Measurements from ENCODE around the gene IGSF21. TPM values are rescaled to one million over a fixed set of nuclear protein-coding genes. Genes with fewer than 3 reads are reported as not detected.

Gene IGSF21
- total RNA-seq, 1 experiment from 2014 or later: 30.5 TPM

GRCh38 chr1:18344755-18345154, 237.2 kb downstream of the IGSF21 start:
- peaks cover 5% of the 10 kb centered on the region for H3K36me3 Mint-ChIP-seq
- H3K4me1 Mint-ChIP-seq: peaks cover 15% of the 10 kb centered on the region
- no peak for DNase-seq (ENCODE audit: low spot score)
- H3K4me3 Mint-ChIP-seq: no peak overlapping the region
- POLR2A ChIA-PET: no interaction called here
- CTCF ChIA-PET: interaction anchor here (0.9 to 1.7 kb wide), 3 partner anchors 20 to 236 kb away, joined by 3 to 6 read pairs (median 5); no protein-coding TSS in a partner anchor
- H3K9me3 Mint-ChIP-seq: peaks cover 13% of the 10 kb centered on the region; the same call in 1 of the 2 replicates
- H3K27me3 Mint-ChIP-seq (ENCODE audit: low read depth): peaks cover 4% of the 10 kb centered on the region; the same call in 1 of the 2 replicates
- no peak overlapping the region for H3K27ac Mint-ChIP-seq
- no peak for TF ChIP-seq ATF2 (CRISPR knock-in tag; IDR thresholded peaks at IDR 0.05; ENCODE audit: borderline replicate concordance, low read depth)
- no peak for TF ChIP-seq TCF7 (CRISPR knock-in tag; IDR thresholded peaks at IDR 0.05; ENCODE audit: low read depth)
- TF ChIP-seq TEAD1 (CRISPR knock-in tag; IDR thresholded peaks at IDR 0.05): no peak
- no peak for TF ChIP-seq CREM (CRISPR knock-in tag; IDR thresholded peaks at IDR 0.05)
- no peak for TF ChIP-seq IRF2 (CRISPR knock-in tag; IDR thresholded peaks at IDR 0.05; ENCODE audit: borderline replicate concordance, low read depth)
- TF ChIP-seq ZNF423 (CRISPR knock-in tag; IDR thresholded peaks at IDR 0.05): no peak
- TF ChIP-seq, protein P1, sequence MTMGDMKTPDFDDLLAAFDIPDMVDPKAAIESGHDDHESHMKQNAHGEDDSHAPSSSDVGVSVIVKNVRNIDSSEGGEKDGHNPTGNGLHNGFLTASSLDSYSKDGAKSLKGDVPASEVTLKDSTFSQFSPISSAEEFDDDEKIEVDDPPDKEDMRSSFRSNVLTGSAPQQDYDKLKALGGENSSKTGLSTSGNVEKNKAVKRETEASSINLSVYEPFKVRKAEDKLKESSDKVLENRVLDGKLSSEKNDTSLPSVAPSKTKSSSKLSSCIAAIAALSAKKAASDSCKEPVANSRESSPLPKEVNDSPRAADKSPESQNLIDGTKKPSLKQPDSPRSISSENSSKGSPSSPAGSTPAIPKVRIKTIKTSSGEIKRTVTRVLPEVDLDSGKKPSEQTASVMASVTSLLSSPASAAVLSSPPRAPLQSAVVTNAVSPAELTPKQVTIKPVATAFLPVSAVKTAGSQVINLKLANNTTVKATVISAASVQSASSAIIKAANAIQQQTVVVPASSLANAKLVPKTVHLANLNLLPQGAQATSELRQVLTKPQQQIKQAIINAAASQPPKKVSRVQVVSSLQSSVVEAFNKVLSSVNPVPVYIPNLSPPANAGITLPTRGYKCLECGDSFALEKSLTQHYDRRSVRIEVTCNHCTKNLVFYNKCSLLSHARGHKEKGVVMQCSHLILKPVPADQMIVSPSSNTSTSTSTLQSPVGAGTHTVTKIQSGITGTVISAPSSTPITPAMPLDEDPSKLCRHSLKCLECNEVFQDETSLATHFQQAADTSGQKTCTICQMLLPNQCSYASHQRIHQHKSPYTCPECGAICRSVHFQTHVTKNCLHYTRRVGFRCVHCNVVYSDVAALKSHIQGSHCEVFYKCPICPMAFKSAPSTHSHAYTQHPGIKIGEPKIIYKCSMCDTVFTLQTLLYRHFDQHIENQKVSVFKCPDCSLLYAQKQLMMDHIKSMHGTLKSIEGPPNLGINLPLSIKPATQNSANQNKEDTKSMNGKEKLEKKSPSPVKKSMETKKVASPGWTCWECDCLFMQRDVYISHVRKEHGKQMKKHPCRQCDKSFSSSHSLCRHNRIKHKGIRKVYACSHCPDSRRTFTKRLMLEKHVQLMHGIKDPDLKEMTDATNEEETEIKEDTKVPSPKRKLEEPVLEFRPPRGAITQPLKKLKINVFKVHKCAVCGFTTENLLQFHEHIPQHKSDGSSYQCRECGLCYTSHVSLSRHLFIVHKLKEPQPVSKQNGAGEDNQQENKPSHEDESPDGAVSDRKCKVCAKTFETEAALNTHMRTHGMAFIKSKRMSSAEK (CRISPR knock-in tag; IDR thresholded peaks at IDR 0.05; ENCODE audit: borderline replicate concordance): no peak
- TF ChIP-seq AFF4 (CRISPR knock-in tag; IDR thresholded peaks at IDR 0.05; ENCODE audit: borderline replicate concordance): no peak
- no peak for TF ChIP-seq NR1H2 (CRISPR knock-in tag; IDR thresholded peaks at IDR 0.05)
- no peak for ATAC-seq

GRCh38 chr1:18347559-18347958, 240.0 kb downstream of the IGSF21 start:
- ChIA-PET CTCF (interaction anchor here (0.5 to 2.5 kb wide), 11 partner anchors 23 to 425 kb away, joined by 3 to 12 read pairs (median 4); no protein-coding TSS in a partner anchor), POLR2A (no interaction called here)
- no peak overlapping the region for H3K27ac Mint-ChIP-seq

DNA sequence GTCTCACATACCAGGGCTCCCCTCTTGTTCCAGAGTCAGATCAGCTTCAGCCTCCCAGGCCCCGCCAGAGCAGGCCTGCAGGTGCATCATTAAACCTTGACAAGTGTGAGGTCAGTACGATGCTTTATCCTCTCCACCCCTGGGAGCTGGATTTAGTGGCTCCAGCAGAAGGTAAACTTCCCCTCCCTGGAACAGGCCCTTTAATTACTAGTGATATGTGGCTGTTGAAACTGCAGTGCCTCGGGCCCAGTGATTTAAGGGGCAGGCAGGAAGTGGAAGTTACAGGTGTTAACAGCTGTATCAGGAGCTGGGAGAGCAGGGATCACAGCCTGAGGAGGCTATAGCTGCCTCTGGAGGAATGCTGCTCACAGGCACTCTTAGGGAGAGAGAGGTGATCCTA, 240.8 kb downstream of the IGSF21 start:
- Mint-ChIP-seq H3K4me3 (no peak overlapping the region), H3K9me3 (0 out of 2 replicates have a peak, but pooled peaks cover 5% of the 10 kb centered on the region), H3K27me3 (ENCODE audit: low read depth) (no peaks in the 10 kb centered on the region; the same call in 1 of the 2 replicates), H3K27ac (no peak overlapping the region), H3K4me1 (peaks cover 45% of the 10 kb centered on the region), H3K36me3 (peaks cover under 1% of the 10 kb centered on the region)
- ATAC-seq (peak; percentile 22), DNase-seq (ENCODE audit: low spot score) (no peak)
- ChIA-PET POLR2A (no interaction called here), CTCF (interaction anchor here (0.7 to 2.5 kb wide), 12 partner anchors 13 to 426 kb away, joined by 3 to 14 read pairs (median 4); no protein-coding TSS in a partner anchor)
- TF ChIP-seq ATF1 (CRISPR knock-in tag; IDR thresholded peaks at IDR 0.05): no peak
- TF ChIP-seq ZNF425 (CRISPR knock-in tag; conservative IDR thresholded peaks at IDR 0.05): no peak

More at GRCh38 chr1:18347559-18347958, 240.0 kb downstream of the IGSF21 start:
- Mint-ChIP-seq H3K27me3 (ENCODE audit: low read depth) (peaks cover 4% of the 10 kb centered on the region; the same call in 1 of the 2 replicates), H3K9me3 (peaks cover 10% of the 10 kb centered on the region; the same call in 1 of the 2 replicates), H3K4me3 (no peak overlapping the region), H3K4me1 (peaks cover 38% of the 10 kb centered on the region), H3K36me3 (peaks cover 5% of the 10 kb centered on the region)
- ATAC-seq (no peak), DNase-seq (ENCODE audit: low spot score) (no peak)
- TF ChIP-seq ETV6 (CRISPR knock-in tag; IDR thresholded peaks at IDR 0.05) (no peak), ZNF121 (CRISPR knock-in tag; IDR thresholded peaks at IDR 0.05) (no peak), GTF2I (CRISPR knock-in tag; conservative IDR thresholded peaks at IDR 0.05) (no peak), SMAD4 (CRISPR knock-in tag; IDR thresholded peaks at IDR 0.05) (no peak), NFATC4 (CRISPR knock-in tag; IDR thresholded peaks at IDR 0.05) (no peak)

Data from WTC11 (cell line).